ENCODE data around the gene PTPN3.

GRCh38 chr9:109491590-109491989 lies 6.5 kb downstream of the PTPN3 start:
- no peak for TF ChIP-seq POU6F1 (CRISPR knock-in tag; IDR thresholded peaks at IDR 0.05; ENCODE audit: borderline replicate concordance, low read depth)
- no peak for TF ChIP-seq ZFP3 (CRISPR knock-in tag; IDR thresholded peaks at IDR 0.05)
- no peak for TF ChIP-seq ESRRG (CRISPR knock-in tag; IDR thresholded peaks at IDR 0.05)
- TF ChIP-seq ZNF8 (CRISPR knock-in tag; IDR thresholded peaks at IDR 0.05), result no peak
- TF ChIP-seq CREB5 (CRISPR knock-in tag; IDR thresholded peaks at IDR 0.05; ENCODE audit: low read depth), result no peak
- no peak for TF ChIP-seq ZFP30 (CRISPR knock-in tag; IDR thresholded peaks at IDR 0.05)
- TF ChIP-seq ZNF70 (CRISPR knock-in tag; IDR thresholded peaks at IDR 0.05), result no peak
- no peak for TF ChIP-seq ISL1 (CRISPR knock-in tag; IDR thresholded peaks at IDR 0.05)
- TF ChIP-seq CSDC2 (CRISPR knock-in tag; IDR thresholded peaks at IDR 0.05), result no peak
